ENCODE data around the gene MMAB.

The MMAB gene

DNA sequence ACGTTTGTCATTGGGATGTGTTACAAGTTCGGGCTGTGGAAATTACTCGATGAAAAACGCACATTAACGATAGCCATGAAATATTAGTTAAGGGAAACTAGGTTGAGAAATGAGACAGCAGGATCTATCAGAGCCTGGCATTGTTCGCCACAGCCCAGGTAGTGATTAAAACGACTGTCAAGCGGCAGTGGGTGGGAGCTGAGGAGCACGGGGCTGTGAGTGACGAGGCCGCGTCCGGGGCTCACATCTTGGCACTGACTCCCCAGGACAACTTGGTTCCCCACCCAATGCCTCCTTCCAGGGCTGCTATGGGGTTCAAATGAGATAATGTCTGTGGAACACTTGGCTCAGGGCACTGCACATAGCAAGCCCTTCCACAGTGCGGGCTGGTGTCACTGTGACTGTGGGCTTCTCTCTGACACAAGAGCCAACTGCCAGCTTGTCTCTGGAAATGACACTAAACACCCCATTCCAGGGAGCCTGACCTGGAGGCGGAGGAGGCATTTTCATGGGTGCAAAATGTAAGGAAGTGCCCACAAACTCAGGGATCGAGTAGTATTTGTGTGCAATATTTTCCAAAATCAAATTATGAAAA is 19.3 kb downstream of the MMAB start:
- H3K4me3 ChIP-seq (ENCODE audit: severe bottlenecking) = no peak overlapping the region
- peaks cover 25% of the 10 kb centered on the region for H3K27me3 ChIP-seq (ENCODE audit: insufficient read depth, poor library complexity, severe bottlenecking)
- H3K9me3 ChIP-seq (ENCODE audit: severe bottlenecking) = no peaks in the 10 kb centered on the region
- TF ChIP-seq, protein P1, sequence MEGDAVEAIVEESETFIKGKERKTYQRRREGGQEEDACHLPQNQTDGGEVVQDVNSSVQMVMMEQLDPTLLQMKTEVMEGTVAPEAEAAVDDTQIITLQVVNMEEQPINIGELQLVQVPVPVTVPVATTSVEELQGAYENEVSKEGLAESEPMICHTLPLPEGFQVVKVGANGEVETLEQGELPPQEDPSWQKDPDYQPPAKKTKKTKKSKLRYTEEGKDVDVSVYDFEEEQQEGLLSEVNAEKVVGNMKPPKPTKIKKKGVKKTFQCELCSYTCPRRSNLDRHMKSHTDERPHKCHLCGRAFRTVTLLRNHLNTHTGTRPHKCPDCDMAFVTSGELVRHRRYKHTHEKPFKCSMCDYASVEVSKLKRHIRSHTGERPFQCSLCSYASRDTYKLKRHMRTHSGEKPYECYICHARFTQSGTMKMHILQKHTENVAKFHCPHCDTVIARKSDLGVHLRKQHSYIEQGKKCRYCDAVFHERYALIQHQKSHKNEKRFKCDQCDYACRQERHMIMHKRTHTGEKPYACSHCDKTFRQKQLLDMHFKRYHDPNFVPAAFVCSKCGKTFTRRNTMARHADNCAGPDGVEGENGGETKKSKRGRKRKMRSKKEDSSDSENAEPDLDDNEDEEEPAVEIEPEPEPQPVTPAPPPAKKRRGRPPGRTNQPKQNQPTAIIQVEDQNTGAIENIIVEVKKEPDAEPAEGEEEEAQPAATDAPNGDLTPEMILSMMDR (IDR thresholded peaks at IDR 0.05; ENCODE audit: poor library complexity, severe bottlenecking) = no peak
- no peak for DNase-seq (ENCODE audit: low spot score)
- H3K4me1 ChIP-seq (ENCODE audit: insufficient read depth, poor library complexity, severe bottlenecking) = no peaks in the 10 kb centered on the region
- peak; percentile 53 for ATAC-seq (ENCODE audit: low read depth)
- H3K27ac ChIP-seq (ENCODE audit: poor library complexity, severe bottlenecking) = no peak overlapping the region
- no peaks in the 10 kb centered on the region for H3K36me3 ChIP-seq (ENCODE audit: low read depth)

DNA sequence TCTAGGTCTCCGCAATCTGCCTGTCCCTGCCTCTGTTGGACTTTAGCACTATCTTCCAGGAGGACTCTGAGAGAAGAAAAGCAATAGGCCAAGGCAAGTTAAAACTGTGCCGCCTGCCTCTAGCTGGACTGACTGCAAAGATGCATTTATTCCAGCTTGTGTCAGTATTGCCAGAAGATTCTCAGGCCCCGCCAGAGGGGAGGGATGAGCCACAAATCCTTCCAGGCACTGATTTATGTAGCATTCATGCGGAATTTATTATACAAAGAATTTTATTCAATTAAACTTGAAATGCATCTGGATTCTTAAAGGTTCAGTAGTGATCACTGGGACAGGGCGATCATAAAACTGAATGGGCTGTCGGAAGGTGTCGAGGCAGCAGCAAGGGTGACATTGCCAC is 19.8 kb downstream of the MMAB start:
- ATAC-seq (ENCODE audit: low read depth) (no peak), DNase-seq (ENCODE audit: low spot score) (no peak)
- Histone ChIP-seq H3K4me1 (ENCODE audit: insufficient read depth, poor library complexity, severe bottlenecking) (no peaks in the 10 kb centered on the region), H3K36me3 (ENCODE audit: low read depth) (no peaks in the 10 kb centered on the region), H3K4me3 (ENCODE audit: severe bottlenecking) (no peak overlapping the region), H3K27ac (ENCODE audit: poor library complexity, severe bottlenecking) (no peak overlapping the region), H3K9me3 (ENCODE audit: severe bottlenecking) (no peaks in the 10 kb centered on the region), H3K27me3 (ENCODE audit: insufficient read depth, poor library complexity, severe bottlenecking) (peaks cover 25% of the 10 kb centered on the region)
- TF ChIP-seq, protein P1 (IDR thresholded peaks at IDR 0.05; ENCODE audit: poor library complexity, severe bottlenecking) = no peak

DNA sequence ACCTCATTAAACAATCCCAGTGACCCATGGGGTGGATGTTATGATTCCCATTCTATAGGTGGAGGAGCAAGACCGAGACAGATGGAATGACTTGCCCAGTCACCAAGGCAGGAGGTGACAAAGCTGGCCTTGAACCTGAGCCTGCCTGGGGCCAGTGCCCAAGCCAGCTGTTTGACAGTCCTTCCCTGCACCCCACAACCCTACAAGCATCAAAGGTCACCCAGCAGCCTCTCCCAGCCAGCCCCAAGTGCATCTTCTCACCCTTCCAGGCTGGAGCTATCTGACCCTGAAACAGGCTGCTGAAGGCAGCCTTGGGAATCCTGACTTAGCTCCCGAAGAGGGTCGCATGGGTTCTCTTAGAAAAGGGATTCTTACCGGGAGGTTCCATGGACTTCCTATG is 20.3 kb downstream of the MMAB start:
- Histone ChIP-seq H3K4me1 (ENCODE audit: insufficient read depth, poor library complexity, severe bottlenecking) (no peaks in the 10 kb centered on the region), H3K27ac (ENCODE audit: poor library complexity, severe bottlenecking) (no peak overlapping the region), H3K36me3 (ENCODE audit: low read depth) (no peaks in the 10 kb centered on the region), H3K9me3 (ENCODE audit: severe bottlenecking) (no peaks in the 10 kb centered on the region), H3K4me3 (ENCODE audit: severe bottlenecking) (no peak overlapping the region), H3K27me3 (ENCODE audit: insufficient read depth, poor library complexity, severe bottlenecking) (peaks cover 25% of the 10 kb centered on the region)
- TF ChIP-seq, protein P1 (IDR thresholded peaks at IDR 0.05; ENCODE audit: poor library complexity, severe bottlenecking) = no peak
- DNase-seq (ENCODE audit: low spot score) (no peak), ATAC-seq (ENCODE audit: low read depth) (no peak)

- Histone ChIP-seq H3K27me3 (ENCODE audit: insufficient read depth, poor library complexity, severe bottlenecking) (peaks cover 25% of the 10 kb centered on the region), H3K9me3 (ENCODE audit: severe bottlenecking) (no peaks in the 10 kb centered on the region), H3K36me3 (ENCODE audit: low read depth) (no peaks in the 10 kb centered on the region), H3K4me1 (ENCODE audit: insufficient read depth, poor library complexity, severe bottlenecking) (no peaks in the 10 kb centered on the region), H3K27ac (ENCODE audit: poor library complexity, severe bottlenecking) (no peak overlapping the region), H3K4me3 (ENCODE audit: severe bottlenecking) (no peak overlapping the region)
- DNase-seq (ENCODE audit: low spot score) = no peak
- TF ChIP-seq, protein P1 (IDR thresholded peaks at IDR 0.05; ENCODE audit: poor library complexity, severe bottlenecking) = no peak
- no peak for ATAC-seq (ENCODE audit: low read depth)
Observed at GRCh38 chr12:109551108-109551507, 22.2 kb downstream of the MMAB start.

DNA sequence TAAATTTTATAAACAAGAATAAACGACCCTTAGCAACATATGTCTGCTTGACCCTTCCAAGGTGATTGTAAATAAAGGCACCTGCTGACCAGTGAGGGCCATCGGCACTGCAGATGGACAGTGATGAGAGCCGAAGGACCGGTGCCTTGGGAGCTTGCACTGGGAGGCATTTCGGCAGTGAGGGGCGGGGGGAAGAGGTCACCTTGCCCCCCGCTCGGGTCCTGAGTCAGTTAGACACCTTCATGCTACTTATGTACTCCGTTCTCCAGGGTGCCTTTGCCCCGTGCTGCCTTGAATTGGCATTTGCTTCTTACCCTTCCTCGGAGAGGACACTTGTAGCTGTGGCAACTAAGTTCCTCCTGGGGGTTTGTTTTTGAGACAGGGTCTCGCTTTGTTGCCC is 23.0 kb downstream of the MMAB start:
- TF ChIP-seq, protein P1 (IDR thresholded peaks at IDR 0.05; ENCODE audit: poor library complexity, severe bottlenecking) = no peak
- Histone ChIP-seq H3K4me3 (ENCODE audit: severe bottlenecking) (no peak overlapping the region), H3K36me3 (ENCODE audit: low read depth) (no peaks in the 10 kb centered on the region), H3K27ac (ENCODE audit: poor library complexity, severe bottlenecking) (no peak overlapping the region), H3K4me1 (ENCODE audit: insufficient read depth, poor library complexity, severe bottlenecking) (peaks cover 5% of the 10 kb centered on the region), H3K27me3 (ENCODE audit: insufficient read depth, poor library complexity, severe bottlenecking) (peaks cover 25% of the 10 kb centered on the region), H3K9me3 (ENCODE audit: severe bottlenecking) (no peaks in the 10 kb centered on the region)
- no peak for DNase-seq (ENCODE audit: low spot score)
- ATAC-seq (ENCODE audit: low read depth) = no peak
